ENCODE measurements around the gene CYLD.

DNA sequence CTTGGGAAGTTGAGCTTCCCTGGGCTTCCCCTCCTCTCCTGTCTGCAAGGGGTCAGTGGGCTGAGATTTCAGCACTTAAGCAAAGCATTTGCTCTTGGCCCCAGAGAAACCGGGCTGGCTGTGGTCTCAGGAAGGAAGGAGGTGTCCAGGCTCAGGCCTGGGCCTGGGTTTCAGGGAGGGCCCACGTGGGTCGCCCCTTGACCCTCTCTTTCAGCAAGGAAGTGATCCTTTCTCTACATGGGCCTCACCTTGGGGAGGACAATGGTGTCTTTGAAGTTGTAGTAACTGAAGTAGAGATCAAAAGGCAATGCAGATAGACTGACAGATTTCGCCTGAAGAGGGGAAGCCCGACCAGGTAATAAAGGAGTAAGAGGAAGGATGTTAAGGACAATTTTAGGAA is 45.8 kb upstream of the CYLD start:
- TF ChIP-seq CTCF (IDR thresholded peaks at IDR 0.05) = no peak
- TF ChIP-seq POLR2A (IDR thresholded peaks at IDR 0.05) = no peak
